Upper lobe of right lung (tissue), 1 donor: ENCODE data around the gene RPTOR. TPM values are rescaled to one million over a fixed set of nuclear protein-coding genes. Genes with fewer than 3 reads are reported as not detected.
A peak's percentile ranks its signal among the peaks of the same experiment; 100 is the strongest.

Experiments
- ATAC-seq: fragments of 200-7000 bp; cut with Tn5 transposase; one replicate; pipeline ENCODE4 v1.9.1; 2020; ENCODE audit warnings: mild to moderate bottlenecking, moderate library complexity
- DNase-seq: peaks from one replicate; pipeline ENCODE4 v3.0.0-alpha.2; 2020
- H3K27ac ChIP-seq: fragments of 200-600 bp; one replicate; pipeline ENCODE4 v1.8.0; 2022
- H3K27me3 ChIP-seq: fragments of 200-600 bp; one replicate; pipeline ENCODE4 v1.8.0; 2022; ENCODE audit warnings: mild to moderate bottlenecking
- H3K36me3 ChIP-seq: fragments of 200-600 bp; one replicate; pipeline ENCODE4 v1.8.0; 2022
- H3K4me1 ChIP-seq: fragments of 200-600 bp; one replicate; pipeline ENCODE4 v1.8.0; 2022
- H3K4me3 ChIP-seq: fragments of 200-600 bp; one replicate; pipeline ENCODE4 v1.8.0; 2022; ENCODE audit warnings: mild to moderate bottlenecking
- H3K9me3 ChIP-seq: fragments of 200-600 bp; one replicate; pipeline ENCODE4 v1.8.0; 2022
- intact Hi-C: fragments of 100-400 bp; cut with DNase I; formaldehyde crosslinking; loops from one replicate; pipeline ENCODE4 v1.11.0; 2022
- total RNA-seq: library from RNA; stranded (reverse); fragmentation: NEBNext Ultra II Directional; extraction: Animal tissue kit (Norgen Biotek cat#: 25700); gene quantifications from one replicate; pipeline ENCODE4 v1.2.1, GENCODE V29; 2021
- TF ChIP-seq, protein P1 (sequence below): fragments of 200-600 bp; IDR thresholded peaks from one replicate; pipeline ENCODE4 v1.8.0; 2022; ENCODE audit warnings: antibody characterized with exemption
- donor health status: DM: no; HTN: yes; CAD: no; lungs with severe emphysema.

The RPTOR gene
- total RNA-seq, 1 donor from 2014 or later = 35.4 TPM

DNA sequence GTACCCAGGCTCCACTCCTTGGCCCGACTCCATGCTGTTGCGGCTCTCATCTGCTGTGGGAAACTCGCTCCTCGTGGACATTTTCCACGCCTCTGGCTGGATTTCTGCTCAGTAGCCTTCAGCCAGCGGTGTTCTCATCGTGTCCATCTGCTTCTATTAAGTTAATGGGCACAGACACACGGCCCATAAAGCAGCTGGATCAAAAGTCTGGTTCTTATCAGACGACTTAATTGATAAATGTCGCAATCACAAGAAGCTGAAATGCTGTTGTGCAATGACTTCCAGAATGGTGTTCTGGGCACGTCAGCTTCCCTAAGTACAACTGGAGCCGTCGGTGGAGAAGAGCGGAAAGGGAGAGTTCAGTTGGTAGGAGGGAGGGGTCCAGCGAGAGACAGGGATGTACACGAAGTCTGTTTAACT lies 235.3 kb downstream of the RPTOR start:
- Histone ChIP-seq H3K36me3 (no peaks in the 10 kb centered on the region), H3K4me1 (peaks cover 39% of the 10 kb centered on the region), H3K9me3 (no peaks in the 10 kb centered on the region), H3K27me3 (no peaks in the 10 kb centered on the region), H3K27ac (peak overlapping the region; percentile 69), H3K4me3 (no peak overlapping the region)
- DNase-seq = no peak
- peak; percentile 75 for ATAC-seq
- intact Hi-C loops = no loop called here
- TF ChIP-seq, protein P1, sequence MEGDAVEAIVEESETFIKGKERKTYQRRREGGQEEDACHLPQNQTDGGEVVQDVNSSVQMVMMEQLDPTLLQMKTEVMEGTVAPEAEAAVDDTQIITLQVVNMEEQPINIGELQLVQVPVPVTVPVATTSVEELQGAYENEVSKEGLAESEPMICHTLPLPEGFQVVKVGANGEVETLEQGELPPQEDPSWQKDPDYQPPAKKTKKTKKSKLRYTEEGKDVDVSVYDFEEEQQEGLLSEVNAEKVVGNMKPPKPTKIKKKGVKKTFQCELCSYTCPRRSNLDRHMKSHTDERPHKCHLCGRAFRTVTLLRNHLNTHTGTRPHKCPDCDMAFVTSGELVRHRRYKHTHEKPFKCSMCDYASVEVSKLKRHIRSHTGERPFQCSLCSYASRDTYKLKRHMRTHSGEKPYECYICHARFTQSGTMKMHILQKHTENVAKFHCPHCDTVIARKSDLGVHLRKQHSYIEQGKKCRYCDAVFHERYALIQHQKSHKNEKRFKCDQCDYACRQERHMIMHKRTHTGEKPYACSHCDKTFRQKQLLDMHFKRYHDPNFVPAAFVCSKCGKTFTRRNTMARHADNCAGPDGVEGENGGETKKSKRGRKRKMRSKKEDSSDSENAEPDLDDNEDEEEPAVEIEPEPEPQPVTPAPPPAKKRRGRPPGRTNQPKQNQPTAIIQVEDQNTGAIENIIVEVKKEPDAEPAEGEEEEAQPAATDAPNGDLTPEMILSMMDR = no peak

DNA sequence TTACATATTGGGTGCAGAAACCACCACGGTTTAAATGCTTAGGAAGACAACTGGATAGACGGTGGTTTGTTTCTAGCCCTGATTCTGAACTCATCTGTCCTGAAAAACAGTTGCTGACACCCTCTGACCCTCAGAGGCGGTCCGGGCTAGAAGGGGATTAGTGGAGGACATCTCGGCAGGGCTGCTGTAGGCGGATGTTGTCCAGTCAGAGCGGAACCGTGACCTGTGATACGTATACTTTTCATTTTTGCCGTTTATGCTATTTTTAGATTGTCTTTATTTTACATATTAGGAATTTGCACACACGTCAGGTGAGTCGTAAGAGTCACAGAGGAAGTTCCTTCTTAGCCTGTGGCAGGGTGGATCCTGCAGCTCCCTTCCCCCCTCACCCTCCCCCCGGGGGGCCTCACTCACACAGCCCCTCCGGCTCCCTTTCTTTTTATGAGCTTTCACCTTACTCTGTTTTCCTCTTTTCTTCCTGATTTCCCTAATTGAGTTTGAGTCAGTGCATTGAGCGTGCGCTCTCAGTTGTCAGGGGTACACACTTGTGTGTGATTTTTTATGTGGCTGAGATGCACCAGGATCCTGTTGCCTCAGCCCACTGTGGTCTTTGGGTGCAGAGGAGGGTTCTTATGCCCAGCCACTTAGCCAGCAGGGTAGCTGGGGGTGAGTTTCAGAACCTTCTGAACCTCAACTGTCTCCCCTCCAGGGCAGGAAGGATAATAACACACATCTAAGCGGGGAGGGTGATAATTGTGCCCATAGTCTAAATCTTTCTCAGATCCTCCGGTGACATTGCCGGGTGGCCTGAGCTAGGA lies 236.0 kb downstream of the RPTOR start:
- Histone ChIP-seq H3K36me3 (no peaks in the 10 kb centered on the region), H3K4me1 (peaks cover 39% of the 10 kb centered on the region), H3K9me3 (no peaks in the 10 kb centered on the region), H3K27ac (peak overlapping the region; percentile 69), H3K4me3 (no peak overlapping the region), H3K27me3 (no peaks in the 10 kb centered on the region)
- intact Hi-C loops = no loop called here
- TF ChIP-seq, protein P1 = no peak
- DNase-seq = no peak
- peak; percentile 56 for ATAC-seq

- TF ChIP-seq, protein P1 = no peak
- H3K27ac ChIP-seq = peak overlapping the region; percentile 69
- ATAC-seq (peak; percentile 53), DNase-seq (peak; percentile 77)
- no peak overlapping the region for H3K4me3 ChIP-seq
- no peaks in the 10 kb centered on the region for H3K36me3 ChIP-seq
- intact Hi-C loops = no loop called here
- H3K27me3 ChIP-seq = no peaks in the 10 kb centered on the region
- peaks cover 39% of the 10 kb centered on the region for H3K4me1 ChIP-seq
- no peaks in the 10 kb centered on the region for H3K9me3 ChIP-seq
These were observed 236.6 kb downstream of the RPTOR start for GRCh38 chr17:80781211-80781610.

- no peaks in the 10 kb centered on the region for H3K36me3 ChIP-seq
- no peaks in the 10 kb centered on the region for H3K9me3 ChIP-seq
- TF ChIP-seq, protein P1 = no peak
- DNase-seq = no peak
- no peak overlapping the region for H3K27ac ChIP-seq
- peaks cover 39% of the 10 kb centered on the region for H3K4me1 ChIP-seq
- intact Hi-C loops = no loop called here
- no peaks in the 10 kb centered on the region for H3K27me3 ChIP-seq
- ATAC-seq = no peak
- no peak overlapping the region for H3K4me3 ChIP-seq
These were observed 237.2 kb downstream of the RPTOR start for GRCh38 chr17:80781807-80782277.

- TF ChIP-seq, protein P1 = no peak
- H3K4me1 ChIP-seq = peaks cover 39% of the 10 kb centered on the region
- DNase-seq (no peak), ATAC-seq (no peak)
- no peaks in the 10 kb centered on the region for H3K9me3 ChIP-seq
- intact Hi-C loops = no loop called here
- no peaks in the 10 kb centered on the region for H3K27me3 ChIP-seq
- H3K4me3 ChIP-seq = no peak overlapping the region
- H3K36me3 ChIP-seq = no peaks in the 10 kb centered on the region
- no peak overlapping the region for H3K27ac ChIP-seq
These were observed 238.1 kb downstream of the RPTOR start for GRCh38 chr17:80782536-80783427.
